Activated T-cell treated with anti-CD3 and anti-CD28 coated beads for 4 hours (primary cell): ENCODE measurements around the gene PNO1.
A peak's percentile ranks its signal among the peaks of the same experiment; 100 is the strongest.

ENCODE experiments used
- DNase-seq: peaks from one replicate; pipeline ENCODE4 v3.0.0-alpha.2; 2020

The PNO1 gene

GRCh38 chr2:68196120-68196716 lies 38.5 kb downstream of the PNO1 start:
- DNase-seq, result peak; percentile 31

- no peak for DNase-seq
These were observed 42.6 kb downstream of the PNO1 start for GRCh38 chr2:68200157-68200787.

GRCh38 chr2:68203587-68203986 lies 45.9 kb downstream of the PNO1 start:
- DNase-seq, result no peak

GRCh38 chr2:68206793-68207192 lies 49.1 kb downstream of the PNO1 start:
- DNase-seq, result no peak

GRCh38 chr2:68214381-68214780 lies 56.7 kb downstream of the PNO1 start:
- no peak for DNase-seq

GRCh38 chr2:68216454-68217310 lies 59.0 kb downstream of the PNO1 start:
- DNase-seq, result no peak

GRCh38 chr2:68217729-68218128 lies 60.0 kb downstream of the PNO1 start:
- no peak for DNase-seq

- DNase-seq, result no peak
These were observed 60.7 kb downstream of the PNO1 start for GRCh38 chr2:68218343-68218901.

GRCh38 chr2:68222287-68222686 lies 64.6 kb downstream of the PNO1 start:
- DNase-seq, result no peak

- DNase-seq, result no peak
These were observed 65.7 kb downstream of the PNO1 start for GRCh38 chr2:68223419-68223818.

GRCh38 chr2:68225119-68225632 lies 67.5 kb downstream of the PNO1 start:
- no peak for DNase-seq
